Erythroblast (primary cell): ENCODE results near the gene XYLT1.

ENCODE experiments used
- GATA1 ChIP-seq: IDR thresholded peaks from 2 replicates; pipeline ENCODE4 v1.6.1; 2011; ENCODE audit warnings: low read depth, mild to moderate bottlenecking, control low read depth, low read length, moderate library complexity
- POLR2A ChIP-seq: IDR thresholded peaks from 2 replicates; pipeline ENCODE4 v1.6.1; 2011; ENCODE audit warnings: mild to moderate bottlenecking, low read length

- TF ChIP-seq POLR2A = no peak
- no peak for TF ChIP-seq GATA1
Measured at GRCh38 chr16:17369421-17370222, 101.1 kb downstream of the XYLT1 start.
